ENCODE data around the gene PRCP.
"Not testable (repeated sequence)": the region's sequence is repeated elsewhere in the genome, so short reads cannot be mapped to it uniquely, and the experiment has no call there.

PRCP gene

GRCh38 chr11:82867495-82868082, 32.6 kb downstream of the PRCP start:
- peak; percentile 63 for DNase-seq

- DNase-seq, result no peak
Measured at GRCh38 chr11:82865841-82866240, 34.4 kb downstream of the PRCP start.

- peak; percentile 17 for DNase-seq
Measured at GRCh38 chr11:82864268-82864667, 36.0 kb downstream of the PRCP start.

DNA sequence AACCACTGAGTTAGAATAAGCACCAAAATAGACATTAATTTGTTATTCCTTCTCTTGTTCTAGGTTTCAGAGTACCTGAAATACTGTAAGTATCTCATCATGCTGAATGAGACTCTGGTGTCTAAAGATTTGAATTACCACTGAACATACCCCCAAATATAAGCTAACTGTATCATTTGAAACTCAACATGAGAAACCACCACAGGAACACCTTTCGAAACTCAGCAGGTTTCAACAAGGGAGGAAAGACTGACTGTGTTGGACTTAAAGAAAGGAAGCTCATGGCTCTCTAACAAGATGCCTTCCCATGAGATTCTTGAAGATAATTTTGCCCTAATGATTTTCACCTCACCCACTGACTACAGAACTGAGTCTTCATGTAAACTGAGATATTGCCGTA, 37.0 kb downstream of the PRCP start:
- DNase-seq, result no peak

GRCh38 chr11:82862379-82862778, 37.9 kb downstream of the PRCP start:
- no peak for DNase-seq

GRCh38 chr11:82859750-82860149, 40.5 kb downstream of the PRCP start:
- DNase-seq, result no peak

- no peak for DNase-seq
Measured at GRCh38 chr11:82858556-82859091, 41.6 kb downstream of the PRCP start.

DNA sequence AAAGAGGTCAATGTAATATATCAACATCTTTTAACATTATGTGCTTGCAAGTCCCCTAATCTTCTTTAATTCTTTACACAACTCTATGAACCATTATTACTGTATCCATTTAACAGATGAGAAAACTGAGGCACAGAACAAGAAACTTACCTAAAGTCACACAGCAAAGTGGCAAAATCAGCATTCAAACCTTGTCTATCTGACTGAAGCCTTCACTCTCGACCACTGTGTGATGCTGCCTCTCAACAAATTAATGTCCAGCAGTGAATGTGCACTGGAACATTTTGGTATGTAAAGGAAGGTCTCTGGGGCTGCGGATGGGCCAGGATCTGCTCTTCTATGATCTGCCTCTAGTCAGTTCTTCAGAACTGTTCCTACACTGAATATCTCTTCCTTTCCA, 42.1 kb downstream of the PRCP start:
- no peak for DNase-seq

GRCh38 chr11:82857145-82857544, 43.1 kb downstream of the PRCP start:
- no peak for DNase-seq

GRCh38 chr11:82855616-82856015, 44.6 kb downstream of the PRCP start:
- no peak for DNase-seq

GRCh38 chr11:82854916-82855315, 45.3 kb downstream of the PRCP start:
- not testable (repeated sequence) for DNase-seq

- no peak for DNase-seq
Measured at GRCh38 chr11:82854242-82854641, 46.0 kb downstream of the PRCP start.

- no peak for DNase-seq
Measured at GRCh38 chr11:82848829-82849228, 51.4 kb downstream of the PRCP start.

DNA sequence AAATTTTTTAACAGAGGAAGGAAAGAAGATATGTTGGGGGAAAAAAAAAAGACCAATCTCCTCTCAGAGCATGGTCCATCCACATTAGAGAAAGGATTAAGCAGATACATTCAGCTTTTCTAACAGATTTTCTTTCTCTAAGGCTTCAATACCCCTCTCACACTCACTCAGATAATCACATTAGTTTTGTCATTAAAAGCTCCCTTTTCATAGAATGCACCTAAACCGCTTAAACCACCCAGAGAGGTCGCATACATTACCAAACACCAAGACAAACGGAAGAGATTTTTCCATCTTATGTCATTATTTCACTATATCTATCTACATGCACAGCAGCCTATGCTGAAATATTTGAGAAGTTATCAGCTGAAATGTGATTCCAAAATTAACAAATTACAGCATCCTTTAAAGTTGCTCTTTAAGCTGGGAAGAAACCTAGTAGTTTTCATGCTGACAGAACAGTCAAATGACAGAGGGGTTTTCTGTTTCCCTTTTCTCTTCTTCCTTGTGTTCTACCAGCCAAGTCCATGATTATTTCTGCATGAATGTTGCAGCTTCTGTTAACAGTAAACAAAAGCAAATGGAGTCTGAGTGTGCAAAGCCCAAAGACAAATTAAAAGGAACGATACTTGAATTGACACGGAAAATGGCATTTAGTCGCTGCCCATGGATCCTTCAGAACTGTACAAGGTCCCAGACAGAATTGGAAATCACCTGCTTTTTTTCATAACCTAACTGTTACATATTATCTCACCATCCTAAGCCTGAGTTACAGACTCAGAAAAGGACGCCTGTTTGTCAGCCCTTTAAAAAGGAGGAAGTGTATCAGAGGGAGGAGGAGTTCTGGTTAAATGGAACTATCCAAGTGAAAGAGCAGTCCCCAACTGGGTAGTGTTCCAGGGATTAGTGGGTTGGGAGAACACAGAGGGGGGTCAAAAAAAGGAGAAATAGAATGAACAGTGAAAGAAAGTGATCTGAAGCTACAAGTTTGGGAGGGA, 54.6 kb downstream of the PRCP start:
- DNase-seq, result no peak

DNA sequence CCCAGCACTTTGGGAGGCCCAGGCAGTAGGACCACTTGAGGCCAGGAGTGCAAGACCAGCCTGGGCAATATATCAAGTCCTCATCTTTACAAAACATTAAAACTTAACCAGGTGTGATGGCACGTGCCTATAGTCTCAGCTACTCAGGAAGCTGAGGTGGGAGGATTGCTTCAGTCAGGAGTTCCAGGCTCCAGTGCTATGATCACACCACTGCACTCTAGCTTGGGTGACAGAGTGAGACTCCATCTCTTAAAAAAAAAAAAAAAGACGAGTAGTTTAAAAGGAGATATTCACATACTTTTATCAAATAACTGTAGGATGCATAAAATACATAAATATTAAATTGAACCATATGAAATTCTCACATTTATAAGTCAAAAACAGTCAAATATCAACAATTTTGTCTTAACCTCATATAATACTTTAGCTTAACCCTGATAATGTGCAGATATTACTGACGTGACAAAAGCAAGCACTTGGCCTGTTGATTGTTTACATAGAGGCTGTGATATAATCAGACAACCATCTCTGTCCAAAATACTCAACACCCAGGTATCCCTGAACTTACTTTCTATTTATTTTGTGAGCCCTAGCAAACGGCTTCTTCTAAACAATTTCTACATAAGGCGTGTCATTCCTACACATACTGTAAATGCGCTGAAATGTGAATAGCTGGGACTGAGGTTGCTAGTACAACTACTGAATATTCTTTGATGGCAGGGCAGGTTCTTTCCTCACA, 57.0 kb downstream of the PRCP start:
- DNase-seq, result no peak

DNA sequence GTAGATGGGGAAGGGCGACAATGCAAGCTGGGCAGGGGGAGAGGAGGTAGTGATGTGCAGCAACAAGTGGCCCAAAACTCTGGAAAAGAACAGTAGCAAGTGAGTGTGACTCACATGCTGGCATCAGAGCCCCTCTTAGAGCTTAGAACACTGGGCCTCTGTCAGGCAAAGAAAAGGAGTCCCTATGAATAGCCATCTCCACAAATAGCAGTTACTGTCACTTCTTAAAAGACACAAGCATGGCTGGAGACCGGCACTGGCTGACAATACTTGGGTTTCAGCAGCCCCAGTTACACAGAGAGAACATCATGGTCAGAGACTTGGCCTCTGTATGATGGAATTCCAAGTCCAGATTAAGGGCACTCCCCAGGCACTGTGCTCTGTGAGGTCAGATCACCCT, 58.2 kb downstream of the PRCP start:
- DNase-seq, result no peak

DNA sequence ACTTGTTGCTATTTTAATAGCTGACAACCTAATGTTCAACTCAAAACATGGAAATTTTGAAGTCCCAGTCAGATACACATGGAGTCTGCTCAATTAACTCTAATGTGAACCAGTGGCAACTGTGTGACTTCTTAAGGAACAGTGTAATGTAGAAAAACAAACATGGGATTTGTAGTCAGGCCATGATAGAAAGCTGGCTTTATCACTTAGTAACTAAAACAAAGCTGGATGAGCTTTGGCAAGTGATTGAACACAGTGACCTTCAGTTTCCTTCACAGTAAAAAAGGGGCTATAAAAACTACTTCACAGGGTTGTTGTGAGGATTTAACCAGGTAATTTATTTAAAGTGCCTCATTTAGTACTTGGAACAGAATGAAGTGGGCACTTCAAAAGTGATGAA, 62.6 kb downstream of the PRCP start:
- DNase-seq, result no peak

GRCh38 chr11:82832983-82833382, 67.2 kb downstream of the PRCP start:
- DNase-seq, result no peak

DNA sequence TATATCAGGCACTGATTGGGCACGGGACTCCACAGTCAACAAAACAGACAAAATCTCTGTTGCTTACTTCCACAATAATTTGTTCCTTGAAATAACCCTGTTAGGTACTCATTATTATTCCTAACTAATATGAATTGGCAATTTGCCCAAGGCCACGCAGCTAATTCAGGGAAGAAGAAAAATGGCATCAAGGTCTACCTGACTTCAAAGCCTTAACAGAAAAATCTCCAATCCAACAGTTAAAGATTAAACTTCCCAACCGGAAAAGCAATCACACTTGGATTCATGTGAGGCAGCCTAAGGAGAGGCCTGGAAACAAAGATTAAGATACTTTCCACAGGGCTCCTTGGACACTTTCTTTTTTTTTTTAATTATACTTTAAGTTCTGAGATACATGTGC, 68.9 kb downstream of the PRCP start:
- no peak for DNase-seq

DNA sequence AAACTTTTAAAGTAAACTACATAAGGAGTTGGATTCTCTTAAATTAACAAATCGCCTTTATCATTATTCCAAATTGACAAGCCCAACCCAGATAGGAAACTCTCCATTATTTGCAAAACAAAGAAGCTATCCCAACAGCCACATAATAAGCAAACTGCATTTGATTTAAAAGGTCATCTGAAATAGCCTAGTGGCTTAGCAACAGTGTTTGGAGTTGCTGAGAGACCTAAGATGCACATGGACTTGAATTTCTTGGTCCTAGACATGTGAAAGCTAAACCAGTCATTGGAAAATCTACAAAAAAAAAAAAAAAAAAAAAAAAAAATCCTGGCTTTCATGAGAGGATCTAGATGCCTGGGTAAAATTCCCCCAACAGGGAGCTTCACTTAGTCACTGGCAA, 69.5 kb downstream of the PRCP start:
- no peak for DNase-seq

DNA sequence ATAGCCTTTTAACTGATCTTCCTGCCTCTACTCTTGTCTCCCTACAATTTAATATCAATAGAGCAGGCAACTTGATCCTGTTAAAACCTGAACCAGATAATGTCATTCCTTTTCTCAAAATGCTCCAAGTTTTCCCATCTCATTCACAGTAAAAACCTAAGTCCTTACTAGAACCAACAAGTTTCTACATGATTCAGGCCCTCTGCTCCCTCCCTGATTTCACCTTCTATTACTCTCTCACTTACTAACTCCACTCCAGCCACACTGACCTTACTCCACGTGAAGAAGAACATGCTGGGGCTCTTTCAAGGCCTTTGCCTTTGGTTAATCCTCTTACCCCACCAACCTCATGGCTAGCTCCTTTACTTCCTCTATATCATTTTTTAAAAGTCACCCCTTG, 71.1 kb downstream of the PRCP start:
- DNase-seq, result no peak

DNA sequence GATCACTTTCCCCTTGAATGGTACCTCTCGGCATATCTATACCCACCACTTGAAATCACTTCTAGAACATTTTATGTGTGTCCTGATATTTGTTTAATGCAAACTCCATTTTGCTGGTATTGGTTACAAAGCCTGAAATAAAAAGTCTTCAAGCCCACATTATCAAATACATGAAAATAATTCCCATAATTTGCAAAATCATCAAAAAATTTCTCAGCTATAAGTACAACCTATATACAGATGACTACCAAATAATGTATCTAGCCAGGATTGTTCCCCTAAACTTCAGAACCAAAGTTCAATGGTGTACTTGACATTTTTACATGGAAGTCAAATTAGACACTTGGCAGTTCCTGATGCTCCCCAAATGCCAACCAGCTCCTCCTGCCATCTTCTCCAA, 71.8 kb downstream of the PRCP start:
- no peak for DNase-seq

- DNase-seq, result no peak
Measured at GRCh38 chr11:82826526-82826925, 73.7 kb downstream of the PRCP start.

Data from NCI-H748 treated with DMSO at 0.1 percent for 48 hours (cell line).